IPS DF 6.9 (cell line): ENCODE results near the gene PRPH.
A peak's percentile ranks its signal among the peaks of the same experiment; 100 is the strongest.

Experiments
- DNase-seq: peaks from one replicate; pipeline ENCODE4 v3.0.0-alpha.2; 2013; ENCODE audit warnings: low read depth, low spot score
- H3K27ac ChIP-seq: one replicate; pipeline ENCODE4 v1.5.1; 2013; ENCODE audit warnings: low read length, control low read depth
- H3K27me3 ChIP-seq: 2 replicates; pipeline ENCODE4 v1.6.1; 2013; ENCODE audit warnings: mild to moderate bottlenecking, low read length; ENCODE audit not compliant: control insufficient read depth, insufficient read depth
- H3K36me3 ChIP-seq: 2 replicates; pipeline ENCODE4 v1.6.1; 2013; ENCODE audit warnings: low read length; ENCODE audit not compliant: control insufficient read depth, insufficient read depth
- H3K4me1 ChIP-seq: 2 replicates; pipeline ENCODE4 v1.6.1; 2013; ENCODE audit warnings: low read length; ENCODE audit not compliant: control insufficient read depth, insufficient read depth
- H3K4me3 ChIP-seq: 2 replicates; pipeline ENCODE4 v1.5.1; 2013; ENCODE audit warnings: mild to moderate bottlenecking, low read length
- H3K9me3 ChIP-seq: 2 replicates; pipeline ENCODE4 v1.6.1; 2013; ENCODE audit warnings: low read length, inconsistent platforms; ENCODE audit not compliant: control insufficient read depth, insufficient read depth
- WGBS: extraction: QIAGEN DNeasy Blood & Tissue Kit; methylation state at CpG from one replicate; pipeline ENCODE4 v1.1.7; 2013; ENCODE audit warnings: mixed read lengths, missing lambda C conversion rate; ENCODE audit not compliant: insufficient read length, insufficient coverage; 5-methylcytosine and 5-hydroxymethylcytosine counted together

PRPH gene

GRCh38 chr12:49292729-49293055 lies 2.3 kb upstream of the PRPH start:
- WGBS, result no CpG with 5 or more reads among the region's 7 CpGs
- H3K27ac ChIP-seq, result no peak overlapping the region
- no peak for DNase-seq
- H3K9me3 ChIP-seq, result no peaks in the 10 kb centered on the region
- no peak overlapping the region for H3K4me3 ChIP-seq
- H3K36me3 ChIP-seq, result no peaks in the 10 kb centered on the region; the same call in 1 of the 2 replicates
- H3K27me3 ChIP-seq, result peaks cover 49% of the 10 kb centered on the region
- H3K4me1 ChIP-seq, result peaks cover 17% of the 10 kb centered on the region

- no CpG with 5 or more reads among the region's 18 CpGs for WGBS
- peak overlapping the region; percentile 8; the same call in 1 of the 2 replicates for H3K4me3 ChIP-seq
These were observed 1.6 kb upstream of the PRPH start for GRCh38 chr12:49293056-49293956.

GRCh38 chr12:49294086-49294803 lies 702 bp upstream of the PRPH start:
- no peak overlapping the region for H3K27ac ChIP-seq
- peaks cover 59% of the 10 kb centered on the region for H3K27me3 ChIP-seq
- no peaks in the 10 kb centered on the region; the same call in 1 of the 2 replicates for H3K36me3 ChIP-seq
- H3K4me1 ChIP-seq, result peaks cover 18% of the 10 kb centered on the region
- no peaks in the 10 kb centered on the region for H3K9me3 ChIP-seq
- DNase-seq, result no peak
- no peak overlapping the region for H3K4me3 ChIP-seq
- WGBS, result no CpG with 5 or more reads among the region's 8 CpGs

More at GRCh38 chr12:49293056-49293956, 1.6 kb upstream of the PRPH start:
- Histone ChIP-seq H3K9me3 (no peaks in the 10 kb centered on the region), H3K27ac (no peak overlapping the region), H3K36me3 (no peaks in the 10 kb centered on the region; the same call in 1 of the 2 replicates), H3K4me1 (peaks cover 18% of the 10 kb centered on the region), H3K27me3 (peaks cover 56% of the 10 kb centered on the region)
- no peak for DNase-seq

GRCh38 chr12:49294804-49295081 lies 204 bp upstream of the PRPH start:
- no peak for DNase-seq
- WGBS, result no CpG with 5 or more reads among the region's 5 CpGs
- no peaks in the 10 kb centered on the region; the same call in 1 of the 2 replicates for H3K36me3 ChIP-seq
- H3K4me1 ChIP-seq, result peaks cover 18% of the 10 kb centered on the region
- H3K9me3 ChIP-seq, result no peaks in the 10 kb centered on the region
- H3K27me3 ChIP-seq, result peaks cover 59% of the 10 kb centered on the region
- no peak overlapping the region for H3K27ac ChIP-seq
- no peak overlapping the region for H3K4me3 ChIP-seq

GRCh38 chr12:49296034-49296835 lies 1.3 kb downstream of the PRPH start:
- no CpG with 5 or more reads among the region's 54 CpGs for WGBS
- no peak for DNase-seq
- H3K9me3 ChIP-seq, result no peaks in the 10 kb centered on the region
- peaks cover 59% of the 10 kb centered on the region for H3K27me3 ChIP-seq
- no peak overlapping the region for H3K27ac ChIP-seq
- H3K36me3 ChIP-seq, result no peaks in the 10 kb centered on the region; the same call in 1 of the 2 replicates
- H3K4me3 ChIP-seq, result peak overlapping the region; percentile 41; the same call in 1 of the 2 replicates
- peaks cover 18% of the 10 kb centered on the region for H3K4me1 ChIP-seq

GRCh38 chr12:49296836-49297694 lies 2.1 kb downstream of the PRPH start:
- Histone ChIP-seq H3K9me3 (no peaks in the 10 kb centered on the region), H3K36me3 (no peaks in the 10 kb centered on the region; the same call in 1 of the 2 replicates), H3K27me3 (peaks cover 57% of the 10 kb centered on the region), H3K4me3 (peak overlapping the region; percentile 41; the same call in 1 of the 2 replicates), H3K4me1 (peaks cover 18% of the 10 kb centered on the region), H3K27ac (no peak overlapping the region)
- WGBS, result no CpG with 5 or more reads among the region's 77 CpGs
- no peak for DNase-seq

GRCh38 chr12:49297695-49298060 lies 2.7 kb downstream of the PRPH start:
- H3K4me3 ChIP-seq, result peak overlapping the region; percentile 13; the same call in 1 of the 2 replicates
- peaks cover 56% of the 10 kb centered on the region for H3K27me3 ChIP-seq

GRCh38 chr12:49298160-49298559 lies 3.2 kb downstream of the PRPH start:
- H3K4me1 ChIP-seq, result peaks cover 17% of the 10 kb centered on the region
- no peak for DNase-seq
- H3K4me3 ChIP-seq, result no peak overlapping the region
- H3K9me3 ChIP-seq, result no peaks in the 10 kb centered on the region
- H3K36me3 ChIP-seq, result no peaks in the 10 kb centered on the region; the same call in 1 of the 2 replicates
- H3K27me3 ChIP-seq, result peaks cover 52% of the 10 kb centered on the region
- no CpG with 5 or more reads among the region's 6 CpGs for WGBS
- no peak overlapping the region for H3K27ac ChIP-seq

More at GRCh38 chr12:49297695-49298060, 2.7 kb downstream of the PRPH start:
- DNase-seq, result no peak
- Histone ChIP-seq H3K4me1 (peaks cover 18% of the 10 kb centered on the region), H3K36me3 (no peaks in the 10 kb centered on the region; the same call in 1 of the 2 replicates), H3K27ac (no peak overlapping the region), H3K9me3 (no peaks in the 10 kb centered on the region)
- no CpG with 5 or more reads among the region's 8 CpGs for WGBS

GRCh38 chr12:49301760-49302159 lies 6.8 kb downstream of the PRPH start:
- no peak for DNase-seq
- peaks cover 17% of the 10 kb centered on the region for H3K27me3 ChIP-seq
- H3K4me3 ChIP-seq, result no peak overlapping the region
- no peak overlapping the region for H3K27ac ChIP-seq
- no CpG with 5 or more reads among the region's 4 CpGs for WGBS
- H3K4me1 ChIP-seq, result peaks cover 6% of the 10 kb centered on the region
- H3K9me3 ChIP-seq, result no peaks in the 10 kb centered on the region
- H3K36me3 ChIP-seq, result no peaks in the 10 kb centered on the region; the same call in 1 of the 2 replicates
